ENCODE measurements around the gene POU3F3.

POU3F3 gene

GRCh38 chr2:104862058-104862941 is 8.4 kb downstream of the POU3F3 start:
- TF ChIP-seq CTCF (IDR thresholded peaks at IDR 0.05; ENCODE audit: borderline replicate concordance, insufficient read depth, low read depth, low read length): no peak
- H3K4me3 ChIP-seq (ENCODE audit: low read depth, low read length): no peak overlapping the region

- TF ChIP-seq CTCF (IDR thresholded peaks at IDR 0.05; ENCODE audit: borderline replicate concordance, insufficient read depth, low read depth, low read length): no peak
- no peak overlapping the region for H3K4me3 ChIP-seq (ENCODE audit: low read depth, low read length)
Observed at GRCh38 chr2:104863146-104863467, 9.2 kb downstream of the POU3F3 start.

- no peak for TF ChIP-seq CTCF (IDR thresholded peaks at IDR 0.05; ENCODE audit: borderline replicate concordance, insufficient read depth, low read depth, low read length)
- H3K4me3 ChIP-seq (ENCODE audit: low read depth, low read length): no peak overlapping the region
Observed at GRCh38 chr2:104863468-104864279, 9.8 kb downstream of the POU3F3 start.

- H3K4me3 ChIP-seq (ENCODE audit: low read depth, low read length): no peak overlapping the region
- no peak for TF ChIP-seq CTCF (IDR thresholded peaks at IDR 0.05; ENCODE audit: borderline replicate concordance, insufficient read depth, low read depth, low read length)
Observed at GRCh38 chr2:104864280-104865095, 10.6 kb downstream of the POU3F3 start.

GRCh38 chr2:104865096-104865470 is 11.2 kb downstream of the POU3F3 start:
- TF ChIP-seq CTCF (IDR thresholded peaks at IDR 0.05; ENCODE audit: borderline replicate concordance, insufficient read depth, low read depth, low read length): no peak
- no peak overlapping the region for H3K4me3 ChIP-seq (ENCODE audit: low read depth, low read length)

GRCh38 chr2:104866122-104866864 is 12.4 kb downstream of the POU3F3 start:
- no peak overlapping the region for H3K4me3 ChIP-seq (ENCODE audit: low read depth, low read length)
- TF ChIP-seq CTCF (IDR thresholded peaks at IDR 0.05; ENCODE audit: borderline replicate concordance, insufficient read depth, low read depth, low read length): no peak
